GM21576 (cell line): ENCODE measurements around the gene FUNDC1.

Experiments used
- ATAC-seq: cut with Tn5 transposase; IDR thresholded peaks from one replicate; pipeline ENCODE4 v1.9.1; 2021; ENCODE audit warnings: mild to moderate bottlenecking, moderate library complexity; ENCODE audit not compliant: unreplicated experiment

FUNDC1 gene

GRCh38 chrX:44482575-44482974, 60.1 kb downstream of the FUNDC1 start:
- no peak for ATAC-seq

- ATAC-seq, result no peak
Observed at GRCh38 chrX:44480591-44480990, 62.1 kb downstream of the FUNDC1 start.

GRCh38 chrX:44474410-44474809, 68.2 kb downstream of the FUNDC1 start:
- ATAC-seq, result no peak
